Muscle of arm (tissue), 12 donors: ENCODE results near the gene CLCN6. TPM values are rescaled to one million over a fixed set of nuclear protein-coding genes. Genes with fewer than 3 reads are reported as not detected.
A peak's percentile ranks its signal among the peaks of the same experiment; 100 is the strongest.
"Not testable (repeated sequence)": the region's sequence is repeated elsewhere in the genome, so short reads cannot be mapped to it uniquely, and the experiment has no call there.

ENCODE experiments used
- DNase-seq: peaks from one replicate; pipeline ENCODE4 v3.0.0-alpha.2; 2013
- polyA plus RNA-seq, 12 donors: library from polyadenylated mRNA; unstranded; fragments of 120-200 nt; gene quantifications; one replicate each; pipeline ENCODE4 v1.2.1, GENCODE V29; 2013; ENCODE audit not compliant: insufficient read length in 12 of 12

CLCN6 gene
- polyA plus RNA-seq, 12 donors, result 9.9 to 18.1 (median 14.6) TPM; not detected in 1

DNA sequence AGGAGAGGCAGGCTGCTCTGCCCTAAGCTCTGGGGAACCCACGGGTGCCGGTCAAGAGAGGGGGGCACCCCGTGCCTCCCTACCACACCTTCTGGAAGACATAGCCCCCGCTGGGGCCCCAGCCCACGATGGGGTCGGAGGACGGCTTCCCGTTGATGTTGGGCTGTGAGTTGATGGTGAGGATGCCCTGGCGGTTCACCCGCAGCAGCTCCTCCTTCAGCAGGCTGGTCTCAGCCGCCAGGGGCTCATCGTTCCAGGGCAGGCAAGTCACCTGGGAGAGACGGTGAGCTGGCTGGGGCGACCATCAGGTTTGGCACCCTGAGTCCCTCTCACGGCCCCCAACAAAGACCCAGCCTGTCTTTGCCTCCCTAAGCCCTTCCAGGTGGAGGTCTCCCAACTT lies 12.2 kb upstream of the CLCN6 start:
- no peak for DNase-seq

DNA sequence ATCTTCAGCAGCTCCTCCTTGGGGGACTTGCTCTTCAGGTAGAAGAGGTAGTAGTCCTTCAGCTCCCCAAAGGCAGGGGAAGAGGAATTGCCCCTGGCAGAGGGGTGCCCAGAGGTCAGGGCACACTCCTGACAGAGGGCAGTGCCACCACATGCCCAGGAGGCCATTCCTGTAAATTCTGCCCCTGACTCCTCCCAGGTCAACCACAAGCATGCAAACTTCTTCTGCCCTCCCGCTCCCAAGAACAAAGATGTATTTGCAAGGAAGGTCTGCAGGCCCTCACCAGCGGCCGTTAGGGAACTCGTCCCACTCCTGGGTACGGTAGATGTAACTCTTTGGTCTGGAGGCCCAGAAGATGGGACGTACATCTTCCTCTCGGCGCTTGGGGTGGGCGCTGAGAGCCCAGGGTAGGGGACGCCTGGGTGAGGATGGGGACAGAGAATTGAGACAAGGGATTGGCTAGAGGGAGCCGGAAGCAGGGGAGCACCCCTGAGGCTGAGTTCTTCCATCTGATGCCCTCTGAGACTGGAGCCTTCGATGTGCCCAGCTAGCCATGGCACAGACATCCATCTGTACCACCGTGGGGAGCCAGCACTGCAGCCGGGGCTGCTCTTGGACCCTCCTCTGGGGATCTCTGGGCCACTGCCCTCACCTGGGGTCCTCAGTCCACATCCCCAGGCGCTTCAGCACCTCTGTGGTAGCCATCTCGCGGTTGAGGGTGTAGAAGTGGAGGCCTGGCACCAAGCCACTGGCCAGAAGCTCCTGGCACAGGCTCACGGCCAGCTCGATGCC lies 11.3 kb upstream of the CLCN6 start:
- no peak for DNase-seq

DNA sequence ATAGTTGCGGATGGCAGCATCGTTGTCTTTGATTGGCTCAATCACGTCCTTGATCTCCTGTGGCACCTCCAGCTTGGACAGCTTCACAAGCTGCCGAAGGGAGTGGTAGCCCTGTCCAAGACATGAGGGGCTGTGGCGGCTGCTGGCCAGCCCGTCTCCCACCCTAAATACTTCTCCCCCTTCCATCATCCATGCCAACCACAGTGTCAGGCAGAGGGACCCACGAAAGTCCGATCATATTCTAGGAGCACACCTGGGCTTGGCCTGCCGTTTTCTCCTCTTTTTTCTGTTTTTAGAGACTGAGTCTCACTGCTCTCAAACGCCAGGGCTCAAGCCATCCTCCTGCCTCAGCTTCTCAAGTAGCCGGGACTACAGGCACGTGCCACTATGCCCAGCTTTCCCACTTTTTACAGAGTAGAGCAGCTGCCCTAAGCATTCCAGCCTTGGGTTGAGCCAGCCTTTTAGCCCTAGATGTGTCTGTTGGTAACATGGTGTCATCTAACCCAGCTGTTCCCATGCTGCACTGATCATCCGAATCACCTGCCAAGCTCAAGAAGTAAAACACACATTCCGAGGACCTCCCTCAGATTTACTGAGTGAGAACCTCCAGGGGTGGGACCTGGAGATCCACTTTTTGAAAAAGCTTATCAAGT lies 10.6 kb upstream of the CLCN6 start:
- DNase-seq, result no peak

DNA sequence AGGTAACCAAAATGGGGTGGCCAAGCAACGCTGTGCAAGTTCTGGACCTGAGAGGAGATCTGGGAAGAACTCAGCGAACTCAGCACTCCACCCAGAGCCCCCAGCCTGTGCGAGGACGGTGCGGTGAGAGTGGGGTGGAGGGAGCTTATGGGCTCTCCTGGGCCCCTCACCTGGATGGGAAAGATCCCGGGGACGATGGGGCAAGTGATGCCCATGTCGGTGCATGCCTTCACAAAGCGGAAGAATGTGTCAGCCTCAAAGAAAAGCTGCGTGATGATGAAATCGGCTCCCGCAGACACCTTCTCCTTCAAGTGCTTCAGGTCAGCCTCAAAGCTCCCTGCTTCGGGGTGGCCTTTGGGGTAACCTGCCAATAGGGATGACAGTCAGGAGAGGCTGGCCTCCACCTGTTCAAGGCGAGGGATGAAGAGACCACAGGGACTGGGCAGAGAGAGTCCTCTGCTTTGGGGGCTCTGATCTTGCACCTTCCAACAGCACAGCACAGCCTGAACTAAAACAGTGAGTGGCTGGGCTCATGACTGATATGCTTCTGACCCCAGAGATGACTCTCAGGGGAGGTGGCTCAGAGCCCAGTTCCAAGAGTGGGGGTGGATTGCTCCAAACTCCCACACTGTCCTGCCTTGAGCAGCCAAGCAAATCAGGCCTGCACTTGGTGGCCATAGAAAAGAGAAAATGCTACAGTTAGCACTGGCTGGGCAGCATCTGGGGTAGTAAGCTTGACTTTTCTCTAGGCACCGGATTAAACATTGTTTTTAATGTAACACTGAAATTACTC lies 9.8 kb upstream of the CLCN6 start:
- DNase-seq, result no peak

DNA sequence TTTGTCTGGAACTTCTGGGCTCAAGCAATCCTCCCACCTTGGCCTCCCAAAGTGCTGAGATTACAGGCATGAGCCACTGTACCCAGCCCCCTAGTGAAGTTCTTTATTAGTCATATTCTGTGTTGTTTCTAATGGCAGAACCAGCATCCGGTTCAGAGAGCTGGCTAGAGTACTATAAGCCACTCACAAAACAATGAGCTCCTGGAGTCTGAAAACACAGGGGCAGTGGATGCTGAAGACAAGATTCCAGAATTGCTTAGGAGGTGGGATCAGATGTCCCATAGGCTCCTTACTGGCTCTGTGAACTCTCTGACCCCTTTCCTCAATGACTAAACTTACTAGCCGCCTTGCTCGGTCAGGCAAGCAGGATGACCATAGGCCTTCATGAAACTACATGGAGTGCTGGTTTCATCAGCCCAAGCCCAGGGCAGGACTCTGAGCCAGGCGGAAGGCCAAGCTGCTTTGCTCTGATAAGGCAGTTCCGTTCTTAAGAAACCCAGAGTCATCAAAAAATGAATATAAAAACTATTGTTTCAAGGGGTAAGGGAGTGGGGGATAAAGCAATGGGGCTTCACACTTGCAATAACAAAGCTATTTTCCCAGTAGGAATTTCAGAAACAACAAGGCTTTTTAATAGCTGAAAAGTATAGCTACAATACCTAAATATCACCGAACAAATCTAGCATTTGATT lies 8.3 kb upstream of the CLCN6 start:
- no peak for DNase-seq

DNA sequence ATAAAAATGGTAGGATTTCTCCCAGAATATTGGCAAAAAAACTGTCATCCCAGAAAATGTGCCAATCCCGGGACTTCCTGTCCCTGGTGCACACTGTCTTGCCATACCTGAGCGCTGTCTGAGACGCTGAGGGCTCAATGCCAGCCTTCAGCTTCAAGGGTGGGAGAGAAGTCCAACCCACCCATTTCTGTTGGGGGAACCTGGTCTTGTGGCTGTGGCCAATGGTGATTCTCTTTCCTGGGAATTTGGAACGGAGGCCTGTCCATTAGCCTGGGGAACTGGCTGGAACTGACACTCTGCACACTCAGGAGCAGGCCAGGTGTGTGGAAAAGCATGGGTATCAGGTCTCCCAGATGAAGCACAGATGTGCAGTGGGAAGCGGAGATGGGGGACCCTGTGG lies 6.9 kb upstream of the CLCN6 start:
- no peak for DNase-seq

DNA sequence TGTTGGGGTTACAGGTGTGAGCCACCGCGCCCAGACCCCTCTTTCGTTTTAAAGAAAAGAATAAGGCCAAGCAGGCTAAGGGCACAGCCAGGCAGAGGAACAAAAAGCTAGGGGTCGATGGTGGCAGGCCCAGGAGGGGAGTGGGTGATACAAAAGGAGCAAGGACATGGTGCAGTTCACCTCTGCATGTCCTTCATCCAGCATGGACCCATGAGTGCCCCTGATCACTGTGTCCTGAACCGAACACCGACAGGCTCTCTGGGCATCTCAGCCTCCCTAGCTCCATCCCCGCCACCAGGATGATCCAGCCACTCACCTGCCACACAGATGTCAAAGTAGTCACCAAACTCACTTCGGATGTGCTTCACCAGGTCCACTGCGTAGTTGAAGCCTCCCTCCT lies 6.1 kb upstream of the CLCN6 start:
- DNase-seq, result no peak

DNA sequence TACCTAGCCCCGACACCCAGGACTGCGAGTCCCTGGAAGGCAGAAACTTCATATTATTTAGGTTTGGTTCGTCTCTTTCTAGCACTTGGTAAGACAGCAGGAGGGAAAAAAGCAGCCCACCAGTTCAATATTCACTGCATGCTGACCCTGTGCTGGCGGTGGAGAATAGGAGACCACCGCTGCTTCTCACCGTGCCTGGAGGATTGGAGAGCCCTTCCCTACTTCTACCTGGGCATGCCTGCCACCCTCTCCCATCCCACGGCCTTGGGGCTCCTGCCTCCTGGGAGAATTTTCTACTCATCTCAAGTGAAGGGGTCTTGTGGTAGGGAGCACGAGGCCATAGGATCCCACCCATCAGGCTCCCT lies 5.6 kb upstream of the CLCN6 start:
- DNase-seq, result no peak

DNA sequence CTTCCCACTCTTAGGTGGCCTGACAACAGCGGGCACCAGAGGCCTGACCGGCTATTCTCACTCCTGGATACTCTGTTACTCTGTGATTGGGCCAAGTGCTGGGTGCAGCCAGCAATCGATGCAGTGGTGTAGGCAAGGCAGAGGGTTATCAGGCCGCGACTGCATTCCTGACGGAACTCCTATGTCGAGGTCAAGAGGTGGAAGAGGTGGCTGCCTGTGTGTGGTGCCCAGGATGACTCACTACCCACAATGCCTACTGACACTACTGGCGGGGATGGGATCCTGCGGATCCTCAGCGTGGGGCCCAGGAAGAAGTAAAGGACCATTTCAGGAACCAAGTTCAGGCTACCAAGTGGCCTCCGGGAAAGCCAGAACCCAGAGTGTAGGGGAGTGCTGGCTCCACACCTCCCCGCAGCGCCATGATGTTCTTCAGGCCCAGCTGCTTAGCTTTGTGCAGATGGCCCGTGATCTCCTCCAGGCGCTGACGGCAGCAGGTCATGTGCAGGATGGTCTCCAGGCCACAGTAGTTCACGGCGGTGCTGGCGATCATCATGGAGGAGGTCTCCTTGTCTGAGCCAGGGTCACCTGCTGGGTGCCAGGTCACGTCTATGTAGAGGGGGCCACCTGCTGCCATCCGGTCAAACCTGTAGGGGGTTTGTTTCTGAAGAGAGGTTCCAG lies 5.1 kb upstream of the CLCN6 start:
- no peak for DNase-seq

DNA sequence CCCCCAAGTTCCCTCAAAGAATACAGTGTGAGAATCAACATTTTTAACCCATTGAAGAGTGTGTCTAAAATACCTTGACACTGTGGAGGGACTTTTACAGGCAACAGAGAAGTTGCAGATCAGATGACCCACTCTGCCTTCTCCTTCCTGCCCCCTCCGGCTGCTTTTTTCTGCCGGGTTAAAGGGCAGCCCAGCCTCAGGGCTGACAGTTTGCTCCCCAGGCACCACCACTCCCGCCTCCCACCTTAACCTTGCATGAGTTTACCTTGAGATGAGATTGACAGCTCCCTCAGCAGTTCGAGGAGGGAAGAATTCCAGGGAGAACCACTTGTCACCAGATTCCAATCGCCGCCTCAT lies 3.4 kb upstream of the CLCN6 start:
- no peak for DNase-seq

DNA sequence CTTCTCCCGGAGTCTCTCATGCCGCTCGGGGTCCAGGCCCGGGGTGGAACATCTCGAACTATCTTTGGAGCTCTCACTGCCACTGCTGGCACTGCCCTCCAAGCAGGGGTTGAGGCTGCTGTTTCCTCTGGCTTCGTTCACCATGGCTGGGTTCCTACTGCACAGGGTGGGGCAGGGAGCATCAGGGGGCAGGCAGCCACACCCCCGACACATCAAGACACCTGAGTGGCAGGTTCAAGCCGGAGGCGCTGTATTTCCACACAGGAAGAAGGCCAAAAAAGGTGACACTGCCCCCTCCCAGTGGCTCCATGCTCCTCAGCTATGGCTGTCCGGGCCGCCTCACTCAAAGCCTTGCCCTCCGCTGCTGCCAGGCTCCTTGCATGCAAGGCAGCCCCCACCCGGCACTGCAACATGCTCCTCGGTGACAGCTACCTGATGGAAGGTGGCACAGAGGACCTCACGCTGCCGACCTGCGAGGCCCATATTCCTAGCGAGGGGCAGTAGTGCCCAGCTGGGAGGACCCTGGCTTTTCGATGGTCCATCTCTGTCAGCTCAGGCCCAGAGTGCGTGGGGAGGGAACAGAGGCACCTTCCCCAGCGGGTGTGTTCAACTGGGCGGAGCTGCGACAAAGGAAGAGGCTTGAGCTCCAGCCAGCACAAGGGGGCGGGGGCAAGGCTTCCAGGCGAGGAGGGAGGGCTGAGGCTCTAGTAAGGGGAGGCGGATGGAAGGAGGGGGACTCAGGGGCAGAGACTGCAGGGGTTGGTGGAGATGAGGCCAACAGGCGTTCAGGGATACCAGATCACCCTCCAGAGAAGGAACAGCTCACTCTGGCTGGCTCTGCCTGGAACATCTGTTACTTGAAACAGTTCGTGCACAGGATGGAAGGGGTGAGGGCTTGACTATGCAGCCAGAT lies 2.8 kb upstream of the CLCN6 start:
- DNase-seq, result peak; percentile 86

DNA sequence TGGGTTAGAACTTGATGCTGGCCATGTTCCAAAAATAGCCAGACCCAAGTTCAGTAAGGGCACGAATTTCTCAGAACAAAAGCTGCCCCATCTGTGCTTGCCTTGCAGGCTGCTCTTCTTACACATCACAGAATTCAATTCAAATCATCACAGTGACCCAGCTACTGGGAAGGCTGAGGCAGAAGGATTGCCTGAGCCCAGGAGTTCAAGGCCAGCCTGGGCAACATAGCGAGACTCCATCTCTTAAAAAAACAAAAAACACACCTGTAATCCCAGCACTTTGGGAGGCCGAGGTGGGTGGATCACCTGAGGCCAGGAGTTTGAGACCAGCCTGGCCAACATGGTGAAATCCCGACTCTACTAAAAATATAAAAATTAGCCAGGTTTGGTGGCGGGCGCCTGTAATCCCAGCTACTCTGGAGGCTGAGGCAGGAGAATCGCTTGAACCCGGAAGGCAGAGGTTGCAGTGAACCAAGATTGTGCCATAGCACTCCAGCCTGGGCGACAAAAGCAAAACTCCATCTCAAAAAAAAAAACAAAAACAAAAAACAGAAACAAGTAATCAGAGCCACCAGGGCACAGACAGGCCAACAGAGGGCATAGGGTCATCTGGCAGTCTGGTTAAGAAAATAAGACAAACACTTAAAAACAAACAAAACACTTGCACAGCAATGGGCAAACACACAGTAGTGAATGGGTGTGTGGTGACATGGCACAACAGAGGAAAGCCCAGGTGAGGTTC lies 1.9 kb upstream of the CLCN6 start:
- DNase-seq, result not testable (repeated sequence)

DNA sequence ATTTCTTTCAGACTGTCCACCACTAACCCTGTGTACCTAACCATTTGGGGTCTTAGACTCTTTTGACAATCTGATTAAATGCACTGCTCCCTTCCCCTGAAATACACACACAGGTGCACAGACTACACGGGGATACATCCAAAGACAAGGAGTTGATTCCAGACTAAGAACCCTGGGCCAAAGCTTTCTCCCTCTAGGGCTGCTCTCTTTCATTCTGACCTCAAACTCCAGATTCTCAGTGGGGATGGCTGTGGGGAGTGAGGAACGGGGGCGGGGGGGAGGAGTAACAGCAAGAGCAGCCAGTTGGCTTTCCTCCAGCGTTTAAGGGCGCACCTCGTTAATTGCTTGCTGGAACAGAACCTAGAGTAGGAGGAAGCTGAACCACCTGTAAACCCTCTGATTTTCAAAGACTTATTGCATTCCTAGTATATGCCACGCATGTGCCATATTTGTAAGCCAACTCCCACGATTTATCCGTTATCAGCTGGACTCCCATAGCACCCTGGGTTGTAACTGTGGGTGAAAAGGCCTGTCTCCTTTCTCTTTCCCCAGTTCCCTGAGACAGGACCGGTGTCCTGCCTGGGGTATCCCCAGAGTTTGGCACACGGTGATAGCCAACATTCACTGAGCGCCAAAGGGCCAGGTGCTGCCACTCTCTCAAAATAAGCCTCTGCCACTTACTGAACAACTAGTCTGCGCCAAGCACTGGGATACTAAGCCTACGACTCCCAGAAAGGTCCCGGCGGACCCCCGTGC lies 1.1 kb upstream of the CLCN6 start:
- peak; percentile 36 for DNase-seq

DNA sequence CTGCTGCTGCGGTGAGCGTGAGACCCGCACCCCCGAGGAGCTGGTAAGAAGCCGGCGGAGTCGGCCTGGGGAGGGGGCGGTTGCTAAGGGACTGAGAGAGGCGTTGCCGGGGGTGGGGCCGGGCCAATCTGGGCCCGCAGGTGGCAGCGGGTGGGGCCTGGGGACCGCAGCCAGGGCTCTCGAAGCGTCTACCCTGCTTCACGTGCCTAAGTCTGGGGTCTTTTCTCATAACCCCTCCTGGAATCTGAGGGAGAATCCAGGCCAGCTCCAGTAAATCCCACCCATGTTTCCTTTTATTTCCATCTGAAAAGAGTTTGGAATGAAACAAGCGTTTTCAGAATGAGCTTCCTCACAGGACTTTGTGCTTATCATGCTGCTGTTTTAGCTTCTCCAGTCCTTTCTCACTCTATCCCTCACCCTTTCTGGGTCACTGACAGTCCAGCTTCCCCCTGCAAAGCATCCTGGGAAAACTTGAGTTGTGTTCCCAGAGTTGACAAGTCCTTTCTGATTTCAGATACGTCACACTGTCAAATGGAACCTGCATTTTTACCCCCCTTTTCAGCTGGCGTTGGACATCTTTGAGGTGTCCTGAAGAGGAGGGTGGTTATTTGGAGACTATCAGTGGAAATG lies 431 bp downstream of the CLCN6 start:
- peak; percentile 32 for DNase-seq

DNA sequence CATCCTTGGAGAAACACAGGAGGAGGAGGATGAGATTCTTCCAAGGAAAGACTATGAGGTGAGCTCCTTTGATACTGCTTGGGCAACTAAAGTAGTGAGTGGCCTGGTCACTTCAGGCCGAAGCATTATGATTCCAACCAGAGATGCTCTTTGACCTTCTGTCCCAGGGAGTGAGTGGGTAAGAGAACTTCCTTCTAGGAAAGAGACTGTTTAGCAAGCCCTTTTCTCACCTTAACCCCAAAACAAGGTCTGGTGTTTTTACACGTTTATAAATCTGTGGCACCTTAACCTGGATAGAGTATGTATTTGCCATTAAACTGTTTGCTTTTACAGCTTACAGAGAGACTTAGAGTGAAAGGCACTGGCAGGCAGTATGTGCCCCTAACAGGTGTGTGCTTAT lies 1.1 kb downstream of the CLCN6 start:
- DNase-seq, result no peak

DNA sequence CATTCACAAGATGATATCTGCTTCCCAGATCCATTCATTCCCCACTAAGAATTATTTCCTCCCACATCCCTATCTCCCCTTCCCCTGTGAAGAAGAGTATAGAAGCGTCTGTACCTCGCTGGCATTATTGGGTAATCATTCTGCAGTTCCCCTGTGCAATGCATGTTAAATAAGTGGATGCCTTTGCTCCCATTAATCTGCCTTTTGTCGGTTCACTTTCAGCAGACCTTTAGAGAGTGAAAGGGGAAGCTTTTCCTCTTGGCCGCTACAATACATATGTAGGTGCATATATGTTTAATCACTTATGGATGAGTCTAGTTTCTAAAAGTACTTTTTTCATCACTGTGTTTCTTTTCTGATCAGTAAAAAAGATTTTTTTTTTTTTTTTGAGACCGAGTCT lies 7.0 kb downstream of the CLCN6 start:
- DNase-seq, result no peak

DNA sequence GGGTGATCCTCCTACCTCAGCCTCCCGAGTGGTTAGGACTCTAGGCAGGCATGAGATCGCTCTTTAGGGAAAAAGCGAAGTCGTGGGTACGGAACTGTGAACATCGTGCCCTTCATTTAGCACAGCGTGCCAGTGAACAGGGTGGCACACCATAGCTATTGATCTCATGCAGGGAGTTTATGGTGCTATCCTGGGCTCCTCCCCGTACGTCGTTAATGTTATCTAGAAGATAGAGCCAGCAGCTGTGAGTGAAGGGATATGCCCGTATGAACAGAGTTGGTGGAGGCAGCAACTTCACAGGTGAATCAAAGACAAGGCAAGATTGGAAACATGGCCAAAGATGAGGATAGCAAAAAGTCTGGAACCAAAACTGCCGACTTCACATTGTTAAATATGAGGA lies 11.2 kb downstream of the CLCN6 start:
- no peak for DNase-seq

DNA sequence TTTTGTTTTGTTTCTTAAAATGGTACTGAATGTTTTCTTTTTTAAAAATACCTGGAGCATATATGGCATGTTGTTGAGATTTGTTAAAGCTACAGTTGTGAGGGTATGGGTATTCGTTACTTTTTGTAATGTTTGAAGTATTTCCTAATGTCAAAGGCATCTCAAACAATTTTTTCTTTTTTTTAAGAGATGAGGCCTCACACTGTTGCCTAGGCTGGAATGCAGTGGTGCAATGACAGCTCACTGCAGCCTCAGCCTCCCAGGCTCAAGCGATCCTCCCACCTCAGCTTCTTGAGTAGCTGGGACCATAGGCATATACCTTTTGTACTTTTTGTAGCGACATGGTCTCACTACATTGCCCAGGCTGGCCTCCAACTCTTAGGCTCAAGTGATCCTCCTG lies 16.1 kb downstream of the CLCN6 start:
- DNase-seq, result no peak
